ENCODE results near the gene CXXC4.

Gene CXXC4

DNA sequence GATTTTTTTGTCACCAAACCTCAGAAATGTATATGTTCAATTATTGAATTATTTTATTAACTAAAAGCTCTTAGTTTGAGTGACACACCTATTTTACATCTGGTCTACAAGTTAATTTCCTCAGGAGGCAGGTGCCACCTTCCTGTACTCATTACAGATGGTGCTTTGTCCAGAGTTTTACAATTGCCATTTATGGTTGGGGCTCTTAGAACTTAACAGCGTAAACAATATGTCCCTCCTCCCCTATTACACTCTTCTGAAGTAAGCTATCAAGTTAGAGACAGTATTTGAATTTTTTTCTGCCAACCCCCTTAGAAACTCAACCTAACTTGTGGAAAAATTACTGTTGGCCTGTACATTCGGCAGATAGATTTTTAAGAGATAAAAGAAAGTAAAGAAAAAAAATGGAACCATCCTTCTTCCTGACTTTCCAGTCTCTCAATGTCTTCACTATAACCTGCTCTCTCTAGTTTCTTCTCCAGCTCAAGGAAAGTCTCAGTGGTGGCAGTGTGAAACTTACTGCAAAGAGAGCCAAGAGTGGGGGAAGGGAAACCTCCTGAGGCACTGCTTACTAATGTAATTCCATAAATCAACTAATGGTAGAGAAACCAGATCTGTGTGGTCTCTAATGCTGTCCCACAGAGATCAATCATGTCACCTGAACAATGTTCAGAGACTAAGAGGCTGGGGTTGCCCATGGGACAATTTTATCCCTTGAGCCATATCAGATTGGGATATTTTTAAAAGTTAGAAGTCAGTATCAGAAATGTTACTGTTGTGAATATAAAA, 7.8 kb downstream of the CXXC4 start:
- DNase-seq = no peak

GRCh38 chr4:104475652-104476051, 19.0 kb downstream of the CXXC4 start:
- no peak for DNase-seq

DNA sequence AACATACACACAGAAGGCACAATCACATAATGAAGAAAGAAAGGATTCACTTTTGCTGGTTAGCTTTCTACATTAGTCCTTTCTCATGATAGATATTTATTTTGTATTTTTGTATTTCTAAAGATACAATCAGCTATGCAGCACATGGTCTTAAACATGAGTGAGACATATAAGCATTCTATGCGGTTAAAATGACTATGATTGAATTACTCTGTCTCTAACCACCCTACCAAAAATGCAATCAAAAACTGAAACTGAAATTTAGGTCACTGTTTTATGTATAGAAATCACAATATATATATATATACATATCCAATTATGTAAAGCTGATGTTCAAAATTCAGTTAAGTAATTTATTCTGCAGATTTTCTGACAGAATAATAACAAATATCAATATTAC, 21.9 kb downstream of the CXXC4 start:
- no peak for DNase-seq

DNA sequence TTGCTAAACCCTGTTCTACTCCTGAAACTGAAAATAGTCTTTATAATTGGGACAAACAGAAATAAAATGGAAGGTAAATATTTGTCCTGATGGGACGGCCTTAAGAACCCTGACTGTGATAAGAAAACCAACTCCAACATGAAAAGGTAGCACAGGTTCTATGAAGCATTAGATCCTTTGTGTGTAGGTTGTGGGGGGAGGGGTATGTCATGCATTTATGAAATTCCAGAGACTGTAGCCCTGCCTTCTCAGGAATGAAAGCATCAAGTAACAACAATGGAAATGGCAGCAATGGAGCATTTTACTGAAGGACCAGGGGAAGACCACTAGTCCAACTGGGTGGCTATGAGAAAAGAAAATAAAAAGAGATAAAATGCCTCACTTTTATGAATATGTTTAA, 23.9 kb downstream of the CXXC4 start:
- DNase-seq = no peak

DNA sequence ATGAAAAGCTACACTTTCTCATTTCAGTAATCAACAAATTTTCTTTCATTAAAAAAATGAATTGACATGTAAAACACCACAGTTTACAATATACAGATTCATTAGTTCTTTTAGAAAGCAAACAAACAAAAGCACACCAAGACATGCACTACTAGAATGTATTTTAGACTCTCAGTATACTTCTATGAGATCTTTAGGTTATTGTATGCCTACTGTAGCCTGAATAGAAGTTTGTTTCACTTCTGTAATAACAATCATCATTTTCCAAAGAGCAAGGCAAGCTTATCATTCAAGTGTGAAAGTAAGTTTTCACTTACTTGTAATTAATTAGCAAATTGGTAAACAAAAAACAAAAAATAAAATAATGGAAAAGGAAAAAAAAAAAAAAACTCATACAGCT, 24.9 kb downstream of the CXXC4 start:
- no peak for DNase-seq

- no peak for DNase-seq
These were observed 29.1 kb downstream of the CXXC4 start for GRCh38 chr4:104465619-104466018.

- no peak for DNase-seq
These were observed 29.5 kb downstream of the CXXC4 start for GRCh38 chr4:104465201-104465600.

DNA sequence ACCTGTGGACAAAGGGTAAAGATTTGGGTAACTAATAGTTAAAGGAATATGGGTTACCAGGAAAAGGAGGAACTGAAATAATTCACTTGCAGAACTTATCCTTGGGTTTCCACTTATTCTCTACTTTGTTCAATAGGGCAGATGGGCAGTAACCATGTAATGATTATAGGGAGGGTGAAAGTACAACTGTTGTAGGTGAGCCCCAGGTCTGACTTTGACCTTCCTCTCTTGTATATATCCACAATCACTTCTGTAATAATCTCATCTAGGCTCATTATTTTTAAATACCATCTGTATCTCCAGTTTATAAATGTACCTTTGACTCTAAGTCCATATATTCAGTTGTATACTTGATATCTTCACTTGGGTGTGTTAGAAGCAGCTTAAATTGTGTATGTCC, 32.1 kb downstream of the CXXC4 start:
- no peak for DNase-seq

GRCh38 chr4:104457308-104457981, 37.2 kb downstream of the CXXC4 start:
- DNase-seq = no peak

GRCh38 chr4:104451573-104451972, 43.1 kb downstream of the CXXC4 start:
- no peak for DNase-seq

- no peak for DNase-seq
These were observed 45.2 kb downstream of the CXXC4 start for GRCh38 chr4:104449537-104449936.

DNA sequence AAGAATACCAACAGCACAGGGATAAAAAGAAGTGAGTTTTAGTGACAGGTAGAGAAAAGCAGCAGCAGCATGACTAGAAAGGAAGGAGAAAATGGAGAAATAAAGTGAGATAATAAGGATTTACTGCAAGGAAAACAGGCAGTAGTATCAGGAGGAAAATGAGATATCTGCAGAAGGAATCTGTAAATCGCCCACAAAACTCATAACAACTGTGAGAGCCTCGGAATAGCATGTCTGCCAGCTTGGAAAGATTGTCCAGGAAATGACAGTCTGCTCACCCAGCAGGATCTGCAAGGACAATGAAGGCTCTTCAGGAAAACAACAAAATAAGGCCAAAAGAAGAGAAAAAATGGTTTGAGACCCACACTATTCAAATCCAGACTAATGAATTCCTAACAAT, 47.4 kb downstream of the CXXC4 start:
- DNase-seq = no peak

- DNase-seq = no peak
These were observed 48.0 kb downstream of the CXXC4 start for GRCh38 chr4:104446431-104447278.

DNA sequence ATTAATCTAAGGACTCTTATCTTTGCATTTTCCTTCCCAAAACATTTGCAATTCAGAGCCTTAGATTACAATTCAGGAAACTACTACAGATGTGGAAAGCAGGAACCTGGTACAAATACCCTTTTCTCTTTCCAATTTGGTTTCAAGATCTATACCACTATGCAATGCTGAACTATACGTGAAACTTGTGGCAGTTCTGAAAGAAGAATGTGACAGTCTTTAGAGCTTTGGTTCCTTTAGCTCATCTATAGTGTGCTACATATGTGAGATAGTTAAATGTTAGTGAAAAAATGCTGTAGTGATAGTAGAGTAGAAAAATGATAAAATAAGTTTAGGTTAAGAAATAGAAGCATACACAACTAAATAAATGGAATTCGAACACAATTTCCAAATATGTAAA, 50.0 kb downstream of the CXXC4 start:
- no peak for DNase-seq

- DNase-seq = no peak
These were observed 58.2 kb downstream of the CXXC4 start for GRCh38 chr4:104436542-104436941.

GRCh38 chr4:104429150-104429741, 65.4 kb downstream of the CXXC4 start:
- no peak for DNase-seq

- no peak for DNase-seq
These were observed 68.7 kb downstream of the CXXC4 start for GRCh38 chr4:104425948-104426347.

GRCh38 chr4:104424989-104425388, 69.7 kb downstream of the CXXC4 start:
- no peak for DNase-seq

DNA sequence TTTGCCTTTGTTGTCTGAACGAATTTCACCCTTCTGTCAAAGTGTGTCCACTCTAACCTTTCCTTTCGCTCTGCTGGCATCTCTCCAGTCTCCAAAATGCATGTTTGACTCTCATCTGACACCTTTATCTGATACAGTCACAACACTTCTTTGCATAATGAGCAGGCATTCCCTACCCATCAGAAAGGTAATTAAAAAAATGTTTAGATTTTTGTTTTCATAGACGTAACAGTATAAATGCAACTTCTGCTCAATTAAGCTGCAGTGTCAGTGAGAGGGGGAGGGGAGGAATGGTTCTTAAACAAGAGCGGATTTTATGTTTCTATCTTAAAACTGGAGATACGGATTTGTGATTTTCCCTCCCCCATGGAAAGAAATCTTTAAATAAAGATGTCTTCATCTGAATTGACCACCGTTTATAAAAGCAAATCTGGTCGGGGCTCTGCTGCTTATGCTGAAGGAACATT, 70.2 kb downstream of the CXXC4 start:
- no peak for DNase-seq

DNA sequence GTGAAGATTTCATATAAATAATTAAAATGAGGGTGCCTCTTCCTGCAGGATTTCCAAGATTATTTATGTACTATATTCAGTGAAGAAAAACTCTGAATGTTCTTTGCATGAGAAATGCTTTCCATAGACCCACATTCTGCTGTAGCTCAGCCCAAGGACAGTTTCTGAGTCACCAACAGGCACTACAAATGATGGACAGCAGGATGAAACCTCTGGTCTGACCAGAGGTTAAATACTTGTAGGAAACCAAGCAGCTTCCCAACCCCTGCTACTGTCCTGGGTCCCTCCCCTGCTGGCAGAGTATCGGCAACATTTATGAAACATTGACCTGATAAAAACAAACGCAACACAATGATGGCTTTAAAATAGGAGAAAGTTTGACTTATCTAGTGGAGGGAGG, 73.1 kb downstream of the CXXC4 start:
- no peak for DNase-seq

DNA sequence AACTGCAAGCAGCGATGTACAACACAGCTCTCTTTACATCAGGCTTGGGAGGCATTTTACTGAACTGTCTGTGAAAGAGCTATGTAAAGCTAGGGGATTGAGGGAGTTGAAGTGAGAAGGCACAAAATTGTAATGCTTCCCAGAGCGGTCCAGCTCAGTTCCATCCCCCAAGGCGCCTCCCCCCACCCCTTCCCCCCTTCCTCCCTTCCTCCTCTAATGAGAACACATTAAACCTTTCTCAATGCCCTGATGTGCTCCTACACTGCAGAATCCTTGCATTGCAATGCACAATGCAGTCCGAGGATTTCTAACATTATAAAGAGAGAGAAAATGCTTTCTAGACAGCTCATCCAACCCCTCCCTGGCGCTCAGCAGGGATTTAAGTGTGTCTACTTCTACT, 73.9 kb downstream of the CXXC4 start:
- DNase-seq = no peak
